A549 (cell line): Measurements from ENCODE around the gene GRIP2.

Experiments used
- CTCF ChIP-seq: fragments of >200 bp; sonication (Bioruptor Twin); formaldehyde crosslinking; IDR thresholded peaks from 3 replicates; pipeline ENCODE4 v1.5.1; 2016
- HDAC2 ChIP-seq: fragments of 200-600 bp; sonication (generic); IDR thresholded peaks from 2 replicates; pipeline ENCODE4 v1.6.1; 2016
- NFE2L2 ChIP-seq: fragments of 150-350 bp; conservative IDR thresholded peaks from 2 replicates; pipeline ENCODE4 v1.6.1; 2014; ENCODE audit warnings: low read length
- NPAS2 ChIP-seq: fragments of 250-450 bp; sonication (Bioruptor Pico); IDR thresholded peaks from 2 replicates; pipeline ENCODE4 v1.8.0; 2022; ENCODE audit warnings: mild to moderate bottlenecking, moderate library complexity, borderline replicate concordance
- POLR2A ChIP-seq: IDR thresholded peaks from 2 replicates; pipeline ENCODE4 v1.6.1; 2012; ENCODE audit warnings: mild to moderate bottlenecking, low read length
- RAD21 ChIP-seq, 2 experiments: fragments of >200 bp in 1 of 2; sonication (Bioruptor Twin) in 1 of 2; formaldehyde crosslinking in 1 of 2; IDR thresholded peaks in 1 of 2; conservative IDR thresholded peaks in 1 of 2; 2 replicates in 1 of 2; 3 replicates in 1 of 2; pipeline ENCODE4 v1.6.1; 2012 to 2018; ENCODE audit warnings: inconsistent platforms in 1 of 2
- TP53 ChIP-seq: fragments of 250-450 bp; sonication (Bioruptor Pico); IDR thresholded peaks from 2 replicates; pipeline ENCODE4 v1.5.0; 2021; ENCODE audit warnings: mild to moderate bottlenecking, moderate library complexity

- TF ChIP-seq CTCF (no peak), POLR2A (no peak), NPAS2 (CRISPR knock-in tag) (no peak), NFE2L2 (no peak), TP53 (CRISPR knock-in tag) (no peak), HDAC2 (no peak), RAD21 (conservative IDR thresholded peaks at IDR 0.05 in 1 of 2, IDR thresholded peaks at IDR 0.05 in 1 of 2) (no peak)
Observed at GRCh38 chr3:14552041-14552648, 12.0 kb upstream of the GRIP2 start.
